B cell (primary cell): ENCODE measurements around the gene TMEM109.

Experiments used
- CTCF ChIP-seq: fragments of 200-600 bp; IDR thresholded peaks from one replicate; pipeline ENCODE4 v1.8.0; 2022; ENCODE audit warnings: antibody characterized with exemption, mild to moderate bottlenecking
- EZH2 ChIP-seq: IDR thresholded peaks from 2 replicates; pipeline ENCODE4 v1.6.1; 2012; ENCODE audit warnings: borderline replicate concordance, low read depth, mild to moderate bottlenecking, moderate library complexity, low read length; ENCODE audit not compliant: insufficient read depth, poor library complexity, severe bottlenecking

GRCh38 chr11:60905047-60905446 lies 8.9 kb upstream of the TMEM109 start:
- no peak for TF ChIP-seq CTCF
- no peak for TF ChIP-seq EZH2
